SH-SY5Y (cell line): Measurements from ENCODE around the gene CTIF.

ENCODE experiments used
- GATA2 ChIP-seq: IDR thresholded peaks from 2 replicates; pipeline ENCODE4 v1.6.1; 2011; ENCODE audit warnings: mild to moderate bottlenecking, low read depth, low read length
- GATA3 ChIP-seq: IDR thresholded peaks from 2 replicates; pipeline ENCODE4 v1.6.1; 2011; ENCODE audit warnings: low read depth, mild to moderate bottlenecking, low read length, moderate library complexity

- TF ChIP-seq GATA2 (no peak), GATA3 (no peak)
These were observed 366.1 kb downstream of the CTIF start for GRCh38 chr18:48904847-48905394.
